IPS DF 4.7 (cell line): ENCODE measurements around the gene FGFR2.
"Not testable (repeated sequence)": the region's sequence is repeated elsewhere in the genome, so short reads cannot be mapped to it uniquely, and the experiment has no call there.

ENCODE experiments used
- DNase-seq: peaks from one replicate; pipeline ENCODE4 v3.0.0-alpha.2; 2013; ENCODE audit warnings: low spot score; ENCODE audit errors: extremely low read depth

Gene FGFR2

GRCh38 chr10:121525251-121526134 lies 72.8 kb downstream of the FGFR2 start:
- DNase-seq: no peak

DNA sequence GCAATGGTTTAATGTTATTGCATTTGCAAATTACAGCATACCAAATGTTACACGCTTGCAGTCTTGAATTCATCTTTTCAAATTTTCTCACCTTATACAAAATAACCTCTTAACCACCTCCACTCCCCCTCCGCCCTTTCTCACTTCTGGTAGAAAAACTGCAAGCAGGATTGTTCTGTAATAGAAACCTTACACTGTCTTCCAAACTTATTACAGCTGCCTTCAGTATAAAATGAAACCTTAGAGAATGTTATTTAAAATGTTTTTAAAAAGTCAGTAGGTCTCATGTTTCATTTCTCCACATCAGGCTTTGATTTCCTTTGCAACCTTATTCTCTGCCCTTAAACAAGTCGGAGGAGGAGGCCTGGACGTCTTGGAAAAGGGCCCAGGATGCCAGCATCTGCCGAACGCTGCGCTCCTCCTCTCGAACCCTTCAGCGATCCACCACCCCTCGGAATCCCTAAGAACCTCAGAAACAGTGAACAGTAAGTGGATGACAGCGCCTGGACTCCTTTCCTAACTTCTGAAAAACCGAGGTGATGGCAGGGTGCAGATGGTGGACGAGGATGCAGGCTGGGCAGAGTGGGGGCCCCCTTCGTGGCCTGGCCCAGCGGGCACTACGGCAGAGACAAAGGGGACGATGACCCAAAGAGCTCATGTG lies 74.0 kb downstream of the FGFR2 start:
- DNase-seq: no peak

DNA sequence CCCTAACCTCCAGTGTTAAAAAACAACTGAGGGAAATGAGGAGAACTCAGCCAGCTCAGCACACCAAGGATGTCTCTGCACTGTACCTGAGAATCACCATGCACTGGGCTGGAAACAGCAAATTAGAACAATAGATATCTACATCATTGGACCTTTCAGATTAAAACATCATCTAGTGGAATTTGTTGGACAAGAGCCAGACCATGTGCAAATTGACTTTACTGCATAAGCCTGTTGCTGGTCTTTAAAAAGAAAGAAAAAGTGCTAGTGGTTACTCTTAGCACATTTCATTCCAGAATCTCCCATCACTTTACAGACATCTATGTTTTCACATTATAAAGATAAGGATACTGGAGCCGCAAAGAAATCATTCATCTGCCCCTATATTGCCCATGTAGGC lies 75.4 kb downstream of the FGFR2 start:
- DNase-seq: no peak

DNA sequence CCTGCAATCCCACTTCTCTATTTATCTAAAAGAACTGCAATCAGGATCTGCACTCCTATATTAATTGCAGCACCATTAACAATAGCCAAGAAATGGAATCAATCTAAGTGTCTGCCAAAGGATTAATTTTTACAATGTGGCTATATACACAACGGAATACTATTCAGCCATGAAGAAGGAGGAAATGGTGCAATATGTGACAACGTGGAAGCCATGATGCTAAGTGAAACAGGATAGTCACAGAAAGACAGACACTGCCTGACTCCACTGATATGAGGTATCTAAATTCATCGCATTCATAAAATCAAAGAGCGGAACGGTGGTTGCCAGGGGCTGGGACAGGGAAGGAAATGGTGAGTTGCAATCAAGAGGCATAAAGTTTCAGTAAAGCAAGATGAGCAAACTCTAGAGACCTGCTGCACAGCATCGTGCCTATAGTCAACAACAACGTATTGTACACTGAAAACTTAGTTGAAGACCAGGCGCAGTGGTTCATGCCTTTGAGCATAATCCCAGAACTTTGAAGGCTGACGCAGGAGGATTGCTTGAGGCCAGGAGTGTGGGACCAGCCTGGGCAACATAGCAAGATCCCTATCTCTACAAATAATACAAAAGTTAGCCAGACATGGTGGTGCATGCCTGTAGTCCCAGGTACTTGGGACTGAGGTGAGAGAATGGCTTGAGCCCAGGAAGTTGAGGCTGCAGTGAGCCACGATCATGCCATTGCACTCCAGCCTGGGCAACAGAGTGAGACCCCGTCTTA lies 76.3 kb downstream of the FGFR2 start:
- DNase-seq: no peak

GRCh38 chr10:121520526-121520925 lies 77.7 kb downstream of the FGFR2 start:
- DNase-seq: not testable (repeated sequence)

- no peak for DNase-seq
These were observed 78.2 kb downstream of the FGFR2 start for GRCh38 chr10:121519901-121520493.

GRCh38 chr10:121519411-121519810 lies 78.8 kb downstream of the FGFR2 start:
- DNase-seq: no peak

- DNase-seq: no peak
These were observed 79.9 kb downstream of the FGFR2 start for GRCh38 chr10:121518333-121518732.

DNA sequence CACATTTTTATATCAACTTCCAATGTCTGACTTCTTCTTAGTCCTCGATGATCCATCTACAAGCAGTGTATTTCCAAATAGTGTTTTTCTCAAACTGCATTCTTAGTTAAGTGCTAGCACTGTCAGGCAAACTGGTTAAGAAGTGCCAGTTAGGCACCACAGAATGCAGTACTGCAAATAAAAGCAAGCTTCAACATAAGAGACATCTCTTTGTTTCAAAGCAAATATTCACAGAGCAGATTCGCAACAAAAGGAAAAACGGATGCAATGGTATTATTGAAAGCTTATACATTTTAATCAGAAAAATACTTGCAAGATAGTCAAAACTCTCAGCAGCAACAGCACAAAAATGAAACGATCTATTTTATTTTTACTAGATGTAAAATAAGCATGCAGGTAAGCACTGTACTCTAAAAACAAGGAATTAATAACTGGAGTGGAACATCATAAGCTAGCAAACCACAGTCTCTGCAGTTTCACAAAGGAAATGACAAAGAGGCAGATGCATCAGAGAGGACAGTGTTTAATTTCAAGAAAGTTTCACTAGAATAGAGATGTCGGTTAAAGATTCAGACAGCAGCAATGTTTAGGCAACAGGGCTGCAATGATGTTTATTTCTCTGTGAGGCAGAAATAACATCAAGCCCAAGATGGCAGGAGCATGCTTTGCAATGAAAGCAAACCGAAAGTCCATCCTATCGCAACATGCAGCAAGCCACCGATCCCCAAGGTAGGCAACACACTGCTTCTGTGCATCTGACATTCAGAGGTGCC lies 82.0 kb downstream of the FGFR2 start:
- no peak for DNase-seq

DNA sequence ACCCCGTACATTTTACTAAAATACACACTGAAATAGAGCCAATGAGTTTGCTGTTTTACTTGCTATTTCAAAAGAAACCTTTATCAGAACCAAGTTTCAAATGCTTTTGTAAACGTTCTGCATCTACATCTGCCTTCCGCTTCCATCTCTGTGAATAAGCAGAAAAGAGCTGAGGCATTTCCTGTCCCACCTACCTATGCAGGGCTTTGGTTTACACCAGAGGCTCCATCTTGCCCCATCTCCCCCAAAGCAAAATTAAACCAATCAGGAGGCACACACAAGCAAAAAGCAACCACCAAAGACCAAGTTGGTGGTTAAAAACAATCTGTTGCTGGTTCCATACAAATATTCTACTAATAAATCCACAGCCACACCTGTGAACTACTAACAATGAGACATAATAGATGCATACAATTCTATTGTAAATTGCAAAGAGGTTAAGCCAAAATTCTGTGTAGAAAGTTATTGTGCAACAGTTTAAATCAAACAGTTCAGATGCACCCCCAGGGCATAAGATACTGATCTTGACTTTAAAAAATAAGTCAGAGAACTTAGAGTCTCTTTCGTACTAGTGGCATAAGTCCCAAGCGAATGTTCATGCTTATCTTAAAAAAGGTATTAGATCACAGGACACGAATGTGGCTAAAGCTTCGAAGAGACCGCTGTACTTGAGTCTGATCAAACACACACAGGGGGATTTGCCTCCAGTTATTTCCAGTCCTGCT lies 83.9 kb downstream of the FGFR2 start:
- no peak for DNase-seq

DNA sequence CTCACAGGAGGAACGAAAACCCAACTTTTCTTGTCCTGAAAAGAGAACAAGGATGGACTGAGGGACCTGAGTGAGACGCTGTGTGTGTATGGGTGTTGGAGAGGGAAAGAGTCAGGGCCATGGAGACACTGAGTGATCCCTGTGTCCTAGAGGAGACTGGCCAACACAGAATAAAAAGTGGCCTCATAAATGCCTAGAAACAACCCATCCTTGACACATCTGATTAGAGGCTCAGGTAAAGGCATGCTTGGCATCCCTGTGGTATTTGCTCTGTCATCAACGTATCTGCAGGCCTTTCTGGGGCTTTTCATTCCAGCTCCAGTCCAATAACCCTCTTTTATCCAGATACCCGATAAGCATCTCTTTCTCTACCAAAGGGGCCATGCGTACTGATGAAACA lies 86.3 kb downstream of the FGFR2 start:
- no peak for DNase-seq

GRCh38 chr10:121511460-121511859 lies 86.8 kb downstream of the FGFR2 start:
- no peak for DNase-seq

- DNase-seq: no peak
These were observed 88.0 kb downstream of the FGFR2 start for GRCh38 chr10:121510201-121510771.

DNA sequence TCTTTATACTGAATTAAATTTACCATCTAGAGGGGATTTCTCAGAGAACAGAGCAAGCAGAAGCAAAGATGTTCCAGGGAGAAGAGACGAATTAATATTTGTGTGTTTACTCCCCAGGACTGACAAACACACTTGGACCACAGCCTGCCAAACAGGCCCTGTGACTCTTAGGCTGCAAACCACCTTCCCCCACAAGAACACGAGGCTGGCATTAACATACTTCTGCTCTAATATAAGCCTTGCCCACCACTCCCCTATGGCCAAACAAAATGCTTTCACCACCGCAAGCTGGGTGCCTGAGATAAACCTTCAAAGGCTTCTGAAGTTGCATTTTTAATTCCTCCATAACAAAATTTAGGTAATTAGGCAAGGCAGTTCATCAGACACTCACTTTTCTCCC lies 88.4 kb downstream of the FGFR2 start:
- no peak for DNase-seq

DNA sequence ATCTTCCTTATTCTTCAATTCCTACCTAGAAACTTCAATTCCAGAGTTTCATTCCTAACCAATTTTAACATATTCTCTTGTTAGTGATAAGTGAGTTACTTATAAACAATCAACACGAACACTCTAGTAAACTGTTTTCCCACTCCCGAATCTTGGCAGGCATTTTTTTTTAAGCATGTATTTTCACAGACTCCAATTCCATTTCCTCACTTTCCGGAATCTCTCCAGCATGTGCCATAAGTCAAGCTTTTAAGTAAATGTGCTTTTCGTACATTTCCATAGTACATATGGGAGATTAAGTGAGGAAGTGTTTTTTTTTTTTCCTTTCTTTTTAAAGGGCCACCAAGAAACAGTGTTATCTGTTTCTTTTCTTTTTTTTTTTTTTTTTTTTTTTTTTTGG lies 89.1 kb downstream of the FGFR2 start:
- no peak for DNase-seq

- no peak for DNase-seq
These were observed 94.6 kb downstream of the FGFR2 start for GRCh38 chr10:121503587-121504051.

DNA sequence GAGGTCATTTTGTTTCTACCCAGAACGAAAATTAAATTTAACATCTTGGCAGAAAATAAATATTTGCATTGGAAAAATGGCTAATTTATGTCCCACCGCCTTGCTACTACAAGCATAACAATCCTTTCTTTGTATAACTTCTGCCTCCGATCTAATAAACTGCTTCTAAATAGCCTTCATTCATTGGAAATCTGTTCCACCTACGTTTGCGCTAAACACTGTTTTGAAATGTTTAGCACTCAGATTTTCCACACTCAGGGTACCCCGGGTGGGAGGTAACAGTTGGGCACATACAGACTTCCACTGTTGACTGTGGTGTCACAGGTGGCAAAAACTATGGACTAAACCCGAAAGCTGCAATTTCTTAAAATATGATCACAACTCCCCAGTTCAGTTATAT lies 96.4 kb downstream of the FGFR2 start:
- no peak for DNase-seq

DNA sequence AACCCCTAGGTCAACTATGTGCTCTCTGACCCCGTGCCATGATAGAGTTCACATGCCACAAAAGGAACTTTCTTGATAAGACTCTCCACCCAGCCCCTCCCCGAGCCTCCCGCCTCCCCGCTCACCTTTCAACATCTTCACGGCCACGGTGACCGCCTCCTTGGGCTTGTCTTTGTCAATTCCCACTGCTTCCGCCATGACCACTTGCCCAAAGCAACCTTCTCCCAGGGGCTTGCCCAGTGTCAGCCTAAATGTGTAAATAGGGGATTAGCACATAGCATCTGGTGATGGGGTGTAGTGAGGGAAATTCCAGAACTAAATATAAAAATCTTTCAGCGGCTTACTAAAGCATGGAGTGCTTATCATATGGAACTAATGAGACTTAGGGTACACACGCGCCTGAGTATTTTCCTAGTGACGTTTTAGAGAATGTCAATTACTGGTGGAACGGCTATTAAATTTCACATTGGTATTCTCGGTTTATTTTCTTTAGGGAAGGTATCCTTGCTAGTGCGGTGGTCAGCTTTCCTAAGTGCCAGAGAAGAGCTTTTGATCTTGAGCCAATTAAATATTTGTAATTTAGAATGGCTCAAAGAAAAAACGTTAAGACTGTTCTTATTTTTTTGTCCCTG lies 97.4 kb downstream of the FGFR2 start:
- DNase-seq: no peak
